Thoracic aorta (tissue), 2 donors: Measurements from ENCODE around the gene PDCD1LG2. TPM values are rescaled to one million over a fixed set of nuclear protein-coding genes. Genes with fewer than 3 reads are reported as not detected.
A peak's percentile ranks its signal among the peaks of the same experiment; 100 is the strongest.

Experiments used
- ATAC-seq: fragments of 150-250 bp; one replicate; pipeline ENCODE4 v1.8.0; 2017; ENCODE audit warnings: low read depth; ENCODE audit not compliant: insufficient number of reproducible peaks, low FRiP score
- DNase-seq: peaks from one replicate; pipeline ENCODE4 v3.0.0-alpha.2; 2020; ENCODE audit warnings: low spot score
- H3K27ac ChIP-seq, 2 donors: fragments of 200-600 bp; sonication (generic); 1 replicate in 1 of 2; 2 replicates in 1 of 2; pipeline ENCODE4 v1.5.1; 2016; ENCODE audit warnings: mild to moderate bottlenecking in 2 of 2, moderate library complexity in 2 of 2
- H3K27me3 ChIP-seq: fragments of 200-600 bp; sonication (generic); replicated peaks from 2 replicates; pipeline ENCODE4 v1.6.0; 2016; ENCODE audit warnings: mild to moderate bottlenecking; ENCODE audit not compliant: insufficient read depth
- H3K36me3 ChIP-seq: fragments of 200-600 bp; sonication (generic); one replicate; pipeline ENCODE4 v1.5.1; 2016
- H3K4me1 ChIP-seq, 2 donors: fragments of 200-600 bp; sonication (generic); 1 replicate in 1 of 2; 2 replicates in 1 of 2; pipeline versions ENCODE4 v1.5.1 to v1.6.0; 2016; ENCODE audit warnings: low read depth in 2 of 2, mild to moderate bottlenecking in 1 of 2; ENCODE audit not compliant: control insufficient read depth in 1 of 2
- H3K4me3 ChIP-seq: fragments of 200-600 bp; sonication (generic); 2 replicates; pipeline ENCODE4 v1.5.1; 2016; ENCODE audit warnings: mild to moderate bottlenecking
- H3K9me3 ChIP-seq: fragments of 200-600 bp; sonication (generic); 2 replicates; pipeline ENCODE4 v1.5.1; 2016
- total RNA-seq, 2 donors: library from RNA; depleted of rRNA; stranded (reverse); fragments of >200 nt; gene quantifications; one replicate each; pipeline versions ENCODE4 v1.1.0 to v1.2.3, GENCODE V29; 2016
- TF ChIP-seq, protein P1 (sequence below): fragments of 200-600 bp; sonication (generic); IDR thresholded peaks from one replicate; pipeline ENCODE4 v1.5.1; 2019; ENCODE audit warnings: antibody characterized with exemption

The PDCD1LG2 gene
- total RNA-seq, 2 donors from 2014 or later = 1.1 to 4.5 TPM

DNA sequence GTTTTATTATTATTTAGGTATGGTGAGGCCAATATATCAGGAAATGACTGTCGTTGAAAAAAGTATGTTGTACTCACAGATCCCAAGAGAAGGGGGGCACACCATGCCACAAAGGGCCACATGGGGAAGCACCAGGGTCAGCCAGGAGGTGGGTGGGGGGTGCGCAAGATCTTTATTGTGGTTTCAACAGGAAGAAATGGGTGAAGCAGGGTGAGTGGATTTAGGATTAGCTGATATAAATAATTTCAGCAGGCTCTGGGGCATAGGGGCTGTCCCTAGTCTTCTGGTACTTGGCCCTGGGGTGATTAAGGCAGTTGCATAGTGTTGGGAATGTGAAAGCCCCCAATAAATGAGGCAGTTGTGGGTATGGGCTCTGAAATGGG lies 8.6 kb downstream of the PDCD1LG2 start:
- ATAC-seq (no peak), DNase-seq (no peak)
- no peaks in the 10 kb centered on the region for H3K9me3 ChIP-seq
- no peaks in the 10 kb centered on the region for H3K27me3 ChIP-seq
- H3K4me3 ChIP-seq = no peak overlapping the region
- TF ChIP-seq, protein P1, sequence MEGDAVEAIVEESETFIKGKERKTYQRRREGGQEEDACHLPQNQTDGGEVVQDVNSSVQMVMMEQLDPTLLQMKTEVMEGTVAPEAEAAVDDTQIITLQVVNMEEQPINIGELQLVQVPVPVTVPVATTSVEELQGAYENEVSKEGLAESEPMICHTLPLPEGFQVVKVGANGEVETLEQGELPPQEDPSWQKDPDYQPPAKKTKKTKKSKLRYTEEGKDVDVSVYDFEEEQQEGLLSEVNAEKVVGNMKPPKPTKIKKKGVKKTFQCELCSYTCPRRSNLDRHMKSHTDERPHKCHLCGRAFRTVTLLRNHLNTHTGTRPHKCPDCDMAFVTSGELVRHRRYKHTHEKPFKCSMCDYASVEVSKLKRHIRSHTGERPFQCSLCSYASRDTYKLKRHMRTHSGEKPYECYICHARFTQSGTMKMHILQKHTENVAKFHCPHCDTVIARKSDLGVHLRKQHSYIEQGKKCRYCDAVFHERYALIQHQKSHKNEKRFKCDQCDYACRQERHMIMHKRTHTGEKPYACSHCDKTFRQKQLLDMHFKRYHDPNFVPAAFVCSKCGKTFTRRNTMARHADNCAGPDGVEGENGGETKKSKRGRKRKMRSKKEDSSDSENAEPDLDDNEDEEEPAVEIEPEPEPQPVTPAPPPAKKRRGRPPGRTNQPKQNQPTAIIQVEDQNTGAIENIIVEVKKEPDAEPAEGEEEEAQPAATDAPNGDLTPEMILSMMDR = no peak
- no peaks in the 10 kb centered on the region for H3K36me3 ChIP-seq
- H3K27ac ChIP-seq = peak overlapping the region in 1 of 2 donors; percentile 1
- peaks cover 7 to 20% of the 10 kb centered on the region in 2 donors for H3K4me1 ChIP-seq

DNA sequence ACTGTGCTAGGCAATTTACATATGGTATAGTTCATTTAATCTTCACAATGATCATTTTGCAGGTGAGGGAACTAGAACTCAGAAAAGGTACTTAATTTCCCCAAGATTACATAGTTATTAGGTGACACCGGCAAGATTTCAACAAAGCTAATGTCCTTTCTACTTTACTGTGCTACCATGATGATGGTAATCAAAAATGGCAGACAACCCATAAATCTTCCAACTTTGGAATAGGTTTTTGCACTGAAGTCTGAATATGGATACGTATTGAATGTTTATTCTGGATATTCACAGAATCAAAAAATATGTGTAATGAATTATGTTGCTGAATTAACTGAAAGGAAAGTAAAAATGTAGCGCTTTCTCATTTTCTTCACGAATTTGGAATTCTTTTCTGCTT lies 13.8 kb downstream of the PDCD1LG2 start:
- ATAC-seq = no peak
- TF ChIP-seq, protein P1 = no peak

DNA sequence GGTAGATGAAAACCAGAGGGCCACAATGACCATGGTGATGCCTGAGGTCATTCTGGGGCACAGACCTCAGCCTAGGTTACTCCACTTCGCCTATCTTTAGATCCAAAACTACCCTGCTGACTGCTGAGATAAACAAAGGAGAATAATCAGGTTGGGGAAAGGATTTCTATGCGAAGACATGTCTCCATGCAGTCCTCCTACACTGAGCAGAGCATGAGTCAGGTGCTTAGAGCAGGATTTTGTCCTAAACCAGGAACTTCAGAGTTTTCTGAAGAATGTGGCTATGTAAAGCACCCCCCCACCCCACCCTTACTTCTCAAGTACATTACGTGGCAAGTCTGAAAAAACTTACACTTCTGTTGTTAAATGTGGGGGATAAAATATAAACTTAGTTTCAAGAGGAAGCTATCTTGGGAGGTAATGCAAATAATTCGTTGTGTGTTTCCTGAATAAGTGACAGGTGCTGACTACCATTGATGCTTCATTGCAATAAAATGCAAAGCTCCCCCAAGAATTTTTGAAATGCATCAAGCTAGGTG lies 19.4 kb downstream of the PDCD1LG2 start:
- TF ChIP-seq, protein P1 = no peak
- no peaks in the 10 kb centered on the region for H3K36me3 ChIP-seq
- no peak overlapping the region for H3K27ac ChIP-seq
- no peak for ATAC-seq
- H3K27me3 ChIP-seq = no peaks in the 10 kb centered on the region
- no peaks in the 10 kb centered on the region for H3K9me3 ChIP-seq
- no peak for DNase-seq
- no peak overlapping the region for H3K4me3 ChIP-seq
- no peaks in the 10 kb centered on the region for H3K4me1 ChIP-seq

More for the DNA sequence above, 13.8 kb downstream of the PDCD1LG2 start:
- no peak for DNase-seq
- Histone ChIP-seq H3K27ac (no peak overlapping the region), H3K36me3 (no peaks in the 10 kb centered on the region), H3K4me3 (no peak overlapping the region), H3K4me1 (no peaks in the 10 kb centered on the region), H3K27me3 (no peaks in the 10 kb centered on the region), H3K9me3 (no peaks in the 10 kb centered on the region)

DNA sequence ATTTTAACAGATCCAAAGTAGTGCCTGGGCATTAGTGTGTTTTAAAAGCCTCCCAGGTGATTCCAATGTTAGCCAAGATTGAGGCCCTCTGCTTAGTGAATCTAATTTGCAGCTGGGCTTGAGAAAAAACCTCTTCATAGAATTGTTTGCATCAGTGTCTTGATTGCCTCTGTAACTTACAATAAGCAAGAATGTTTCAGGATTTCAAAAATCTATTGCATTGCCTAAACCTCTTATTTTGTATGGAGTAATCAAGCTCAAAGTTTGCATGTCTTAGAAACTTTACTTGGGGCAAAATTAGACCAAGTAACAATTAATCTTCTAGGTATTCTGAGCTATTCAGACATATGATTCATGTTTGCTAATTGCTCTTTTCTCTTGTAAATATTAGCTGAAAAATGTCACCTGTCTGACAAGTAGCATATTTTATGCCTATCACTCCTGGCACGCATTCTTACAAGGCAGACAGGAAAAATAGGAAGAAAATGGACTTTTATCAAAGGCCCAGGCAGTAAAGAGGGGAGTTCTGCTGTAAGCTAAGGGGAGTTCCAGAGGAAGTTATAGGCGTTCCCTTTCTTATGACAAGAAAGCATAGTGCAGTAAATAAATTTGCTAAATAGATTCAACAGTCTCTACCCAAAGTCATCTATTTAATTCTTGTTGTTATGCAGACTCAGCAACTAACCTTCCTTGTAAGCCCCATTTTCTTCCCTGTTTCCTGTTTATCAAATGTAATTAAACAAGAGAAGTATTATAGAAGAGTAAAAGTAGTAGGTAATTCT lies 21.0 kb downstream of the PDCD1LG2 start:
- Histone ChIP-seq H3K27ac (no peak overlapping the region), H3K36me3 (no peaks in the 10 kb centered on the region), H3K4me1 (no peaks in the 10 kb centered on the region), H3K9me3 (no peaks in the 10 kb centered on the region), H3K4me3 (no peak overlapping the region), H3K27me3 (no peaks in the 10 kb centered on the region)
- no peak for ATAC-seq
- TF ChIP-seq, protein P1 = no peak
- DNase-seq = no peak

DNA sequence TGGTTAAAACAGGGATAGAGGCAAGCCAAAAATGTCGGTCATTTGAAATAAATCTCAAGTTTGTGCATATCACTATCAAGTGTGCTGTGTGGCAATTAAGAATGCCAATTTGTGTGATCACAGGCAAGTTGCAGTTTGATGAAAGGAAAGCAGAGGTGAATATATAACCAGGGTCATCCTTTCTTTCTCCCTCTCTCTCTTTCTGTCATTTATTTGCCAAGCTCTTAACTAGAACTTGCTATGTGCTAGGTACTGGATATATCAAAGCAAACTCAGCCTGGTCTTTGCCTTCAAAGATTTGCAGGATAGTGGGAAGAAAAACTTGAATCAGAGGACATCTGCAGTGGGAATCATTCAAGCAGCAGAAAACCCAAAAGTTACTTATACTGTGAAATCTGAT lies 22.0 kb downstream of the PDCD1LG2 start:
- Histone ChIP-seq H3K4me1 (no peaks in the 10 kb centered on the region), H3K27ac (no peak overlapping the region), H3K36me3 (no peaks in the 10 kb centered on the region), H3K4me3 (no peak overlapping the region), H3K27me3 (no peaks in the 10 kb centered on the region), H3K9me3 (no peaks in the 10 kb centered on the region)
- TF ChIP-seq, protein P1 = no peak
- ATAC-seq = no peak
- no peak for DNase-seq
